HG03439 (cell line): Measurements from ENCODE around the gene BABAM1.

Experiments
- ATAC-seq: cut with Tn5 transposase; IDR thresholded peaks from one replicate; pipeline ENCODE4 v1.9.1; 2021; ENCODE audit warnings: mild to moderate bottlenecking, moderate library complexity; ENCODE audit not compliant: unreplicated experiment

The BABAM1 gene

DNA sequence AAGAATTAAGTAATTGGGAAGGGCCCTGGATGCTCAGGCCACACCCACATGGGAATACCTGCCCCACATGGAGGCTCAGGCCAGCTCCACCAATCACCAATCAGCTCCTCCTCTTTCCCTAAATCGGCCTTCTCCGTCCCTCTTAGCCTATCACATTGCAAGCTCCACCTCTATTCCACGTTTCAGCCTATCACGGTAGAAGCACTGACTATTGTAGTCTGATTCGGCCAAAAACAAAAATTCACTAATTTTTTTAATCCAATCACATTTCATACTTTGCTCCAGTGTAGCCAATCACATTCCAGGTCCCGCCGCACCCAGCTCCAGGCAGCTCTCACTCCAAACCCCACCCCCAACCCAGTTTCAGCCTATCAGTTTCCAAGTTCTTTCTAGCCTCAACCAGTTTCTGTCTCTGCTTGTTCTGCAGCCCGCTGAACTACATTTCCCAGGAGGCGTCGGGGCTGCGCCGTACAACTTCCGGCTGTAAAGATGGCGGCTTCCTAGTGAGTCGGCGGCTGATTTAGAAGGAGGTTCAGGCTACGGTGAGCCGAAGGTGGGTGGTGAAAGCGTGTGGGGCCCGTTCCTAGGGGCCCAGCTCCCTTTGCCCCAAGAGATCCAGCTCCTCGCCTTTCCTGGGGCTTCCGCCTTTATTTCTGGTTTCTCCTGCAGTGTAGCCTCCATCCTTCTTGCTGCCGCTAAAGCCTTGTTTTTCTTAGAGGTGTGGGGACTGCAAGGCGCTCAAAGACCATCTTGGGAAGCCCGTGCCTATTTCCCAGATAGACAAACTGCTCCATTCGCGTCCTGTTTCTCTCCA, at the start of gene BABAM1:
TSS of gene BABAM1 (plus strand) at position 469 of the 814 bp plus-strand sequence. CDS start 1,364 bp downstream, outside the sequence.
- ATAC-seq: peak; percentile 92

- ATAC-seq: no peak
These were observed 48.0 kb upstream of the BABAM1 start for GRCh38 chr19:17219286-17219685.

DNA sequence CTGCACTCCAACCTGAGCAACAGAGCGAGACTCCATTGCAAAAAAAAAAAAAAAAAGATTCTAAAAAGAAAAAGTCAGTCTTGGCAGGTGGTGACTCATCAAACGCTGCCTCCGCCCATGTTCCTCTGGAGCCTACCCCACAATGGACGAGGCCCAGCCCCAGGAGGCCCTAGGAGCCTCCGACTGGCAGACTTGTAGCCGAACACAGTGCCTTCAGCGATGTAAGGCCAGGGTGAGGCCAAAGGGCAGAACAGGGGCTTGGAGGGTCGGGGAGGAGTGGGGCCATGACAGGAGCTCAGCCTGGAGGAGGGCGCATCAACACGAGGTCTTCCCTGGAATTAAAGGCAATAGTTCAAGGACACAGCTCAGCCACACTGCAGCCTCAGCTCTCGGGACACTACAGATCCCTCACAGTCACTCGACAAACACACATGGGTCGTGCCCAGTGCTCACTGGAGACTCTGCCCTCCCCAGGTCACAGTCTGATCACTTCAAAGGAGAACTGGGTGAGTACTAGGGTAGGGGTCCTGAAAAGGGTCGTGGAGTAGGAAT, 47.0 kb upstream of the BABAM1 start:
- ATAC-seq: no peak

DNA sequence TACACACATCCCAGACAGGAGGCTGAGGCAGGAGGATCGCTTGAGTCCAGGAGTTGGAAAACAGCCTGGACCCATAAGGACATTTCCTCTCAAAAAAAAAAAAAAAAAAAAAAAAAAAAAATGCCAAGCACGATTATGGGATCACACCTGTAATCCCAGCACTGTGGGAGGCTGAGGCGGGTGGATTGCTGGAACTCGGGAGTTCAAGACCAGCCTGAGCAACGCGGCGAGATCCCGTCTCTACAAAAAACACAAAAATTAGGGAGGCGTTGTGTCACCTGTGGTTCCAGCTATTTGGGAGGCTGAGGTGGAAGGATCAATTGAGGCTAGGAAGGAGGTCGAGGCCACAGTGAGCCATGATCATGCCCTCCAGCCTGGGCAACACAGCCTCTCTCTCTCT, 42.2 kb upstream of the BABAM1 start:
- no peak for ATAC-seq

- ATAC-seq: peak; percentile 90
These were observed 41.0 kb upstream of the BABAM1 start, which contains the start of gene OCEL1 for GRCh38 chr19:17226002-17226933. Gene OCEL1, plus strand, starts transcription at chr19:17226226. Its CDS starts 22 bp downstream, at chr19:17226248.

GRCh38 chr19:17227798-17228367, 39.4 kb upstream of the BABAM1 start:
- no peak for ATAC-seq

- no peak for ATAC-seq
These were observed 37.4 kb upstream of the BABAM1 start for GRCh38 chr19:17229890-17230289.

DNA sequence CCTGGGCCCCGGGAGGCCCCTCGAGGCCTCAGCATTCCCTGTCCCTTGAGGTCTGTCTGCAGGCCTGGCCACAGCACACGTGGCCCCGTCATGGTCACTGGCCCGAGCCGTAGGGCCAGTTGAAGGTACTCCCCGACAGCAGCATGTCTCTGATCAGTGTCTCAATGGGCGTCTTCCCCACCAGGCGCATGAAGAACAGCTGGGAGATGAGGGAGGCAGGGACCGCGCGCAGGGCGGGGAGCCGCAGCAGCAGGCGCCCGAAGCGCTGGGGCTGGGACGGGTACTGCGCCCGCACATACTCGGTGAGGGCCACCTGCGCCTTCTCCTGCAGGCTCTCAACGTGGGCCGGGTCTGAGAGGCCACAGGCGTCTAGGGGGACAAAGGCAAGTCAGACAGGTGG, 35.0 kb upstream of the BABAM1 start:
- ATAC-seq: no peak

GRCh38 chr19:17234911-17235299, 32.3 kb upstream of the BABAM1 start:
- peak; percentile 54 for ATAC-seq

GRCh38 chr19:17235300-17235970, 31.8 kb upstream of the BABAM1 start:
- peak; percentile 60 for ATAC-seq

DNA sequence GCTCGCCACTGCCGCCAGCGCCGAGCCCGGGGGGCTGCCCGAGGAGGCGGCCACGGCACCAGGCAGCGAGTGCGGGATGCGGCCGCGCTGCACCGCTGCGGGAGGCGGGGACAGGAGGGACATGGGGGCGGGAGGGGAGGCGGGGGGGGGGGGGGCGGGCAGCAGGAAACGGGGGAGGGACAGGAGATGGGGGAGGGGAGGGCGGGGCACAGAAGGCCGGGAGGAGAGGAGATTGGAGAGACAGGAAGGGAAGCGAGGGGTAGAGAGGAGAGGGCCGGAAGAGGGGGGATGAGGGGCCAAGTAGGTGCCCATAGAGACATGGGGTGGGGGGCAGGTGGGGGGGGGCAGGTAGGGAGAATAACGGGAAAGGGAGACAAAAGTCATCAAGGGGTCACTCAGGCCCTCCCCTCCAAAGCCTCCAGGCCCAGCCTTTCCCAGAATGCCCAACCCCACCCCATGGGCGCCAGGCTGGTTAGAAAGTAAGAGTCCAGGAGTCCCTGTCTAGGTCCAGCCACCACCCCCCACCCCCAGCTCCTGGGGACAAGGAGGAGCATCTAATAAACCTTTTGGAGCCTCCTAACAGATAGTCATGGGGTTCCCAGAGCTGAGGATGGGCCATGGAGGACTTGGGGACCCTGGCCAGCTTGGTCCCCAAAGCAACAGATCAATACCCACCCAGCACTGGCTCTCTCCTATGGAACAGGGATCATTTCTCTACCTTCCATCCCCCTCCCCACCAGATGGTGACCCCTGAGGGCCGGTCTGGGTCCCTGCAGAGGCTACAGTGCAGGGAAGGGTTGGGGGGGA, 31.1 kb upstream of the BABAM1 start:
- ATAC-seq: no peak

DNA sequence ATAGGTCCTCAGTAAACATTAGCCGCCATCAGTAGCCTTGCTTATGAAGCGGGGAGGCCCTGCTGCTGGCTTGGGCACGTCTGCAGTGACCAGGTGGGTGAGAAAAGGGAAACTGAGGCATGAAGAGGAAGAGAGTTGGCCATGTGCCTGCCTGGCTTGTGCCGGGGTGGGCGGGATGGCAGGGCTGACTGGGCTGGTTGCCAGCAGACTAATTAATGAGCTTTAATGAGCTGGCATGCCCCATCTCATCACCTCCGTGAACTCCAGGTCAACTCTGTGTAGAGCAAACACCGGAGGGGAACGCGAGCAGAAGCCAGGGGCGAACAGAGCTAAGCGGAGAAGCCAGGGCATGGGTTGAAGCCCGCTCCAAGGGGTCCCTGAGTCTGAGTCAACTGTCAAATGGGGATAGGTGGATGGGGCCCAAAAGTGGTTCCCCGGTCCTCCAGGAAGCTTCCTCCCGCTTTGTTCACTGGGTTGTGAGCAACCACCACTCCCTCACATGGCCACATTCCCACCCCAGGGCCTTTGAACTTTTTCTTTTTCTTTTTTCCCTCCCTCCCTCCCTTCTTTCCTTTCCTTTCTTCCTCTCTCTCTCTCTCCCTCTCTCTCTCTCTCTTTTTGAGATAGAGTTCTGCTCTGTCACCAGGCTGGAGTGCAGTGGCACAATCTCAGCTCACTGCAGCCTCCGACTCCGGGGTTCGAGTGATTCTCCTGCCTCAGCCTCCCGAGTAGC, 30.3 kb upstream of the BABAM1 start:
- ATAC-seq: no peak

GRCh38 chr19:17237747-17238706, 29.2 kb upstream of the BABAM1 start:
- ATAC-seq: no peak

DNA sequence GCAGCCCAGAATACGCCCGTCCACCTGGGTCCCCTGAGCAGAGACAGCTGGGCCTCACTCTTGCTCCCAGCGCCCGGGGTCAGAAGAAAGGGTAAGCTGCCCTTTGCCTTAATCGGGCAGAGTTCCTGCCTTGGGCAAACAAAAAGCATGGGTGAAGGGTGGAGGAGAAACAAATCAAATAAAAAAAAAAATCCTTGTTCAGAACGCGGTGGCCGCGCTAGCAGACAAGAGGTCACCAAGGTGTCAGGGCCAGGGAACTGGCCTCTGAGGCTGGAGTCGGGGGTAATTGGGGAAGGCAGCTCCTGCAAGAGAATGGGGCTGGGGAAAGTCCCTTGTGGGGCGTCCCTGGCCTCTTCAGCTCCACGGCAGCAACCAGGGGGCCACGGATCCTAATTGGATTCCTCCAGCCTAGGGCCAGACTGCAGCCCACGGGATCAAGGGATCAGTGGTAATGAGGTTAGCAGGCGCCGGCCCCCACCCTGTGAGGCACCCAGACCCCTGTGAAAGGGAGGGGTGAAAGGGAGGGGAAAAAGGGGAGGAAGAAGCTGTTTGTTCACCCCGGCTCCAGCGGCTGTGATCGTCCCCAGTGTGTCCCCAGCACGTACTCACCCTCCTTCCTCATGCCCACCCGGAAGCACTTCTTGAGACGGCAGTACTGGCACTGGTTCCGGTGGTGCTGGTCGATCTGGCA, 27.0 kb upstream of the BABAM1 start:
- no peak for ATAC-seq

- ATAC-seq: no peak
These were observed 26.3 kb upstream of the BABAM1 start for GRCh38 chr19:17240826-17241399.

GRCh38 chr19:17242431-17243208, 24.6 kb upstream of the BABAM1 start:
- ATAC-seq: no peak
